Effector CD8-positive, alpha-beta T cell (primary cell): ENCODE measurements around the gene GVQW3.

ENCODE experiments used
- DNase-seq: peaks from one replicate; lab custom pipeline; 2025; lab: John Stamatoyannopoulos, UW

The GVQW3 gene

DNA sequence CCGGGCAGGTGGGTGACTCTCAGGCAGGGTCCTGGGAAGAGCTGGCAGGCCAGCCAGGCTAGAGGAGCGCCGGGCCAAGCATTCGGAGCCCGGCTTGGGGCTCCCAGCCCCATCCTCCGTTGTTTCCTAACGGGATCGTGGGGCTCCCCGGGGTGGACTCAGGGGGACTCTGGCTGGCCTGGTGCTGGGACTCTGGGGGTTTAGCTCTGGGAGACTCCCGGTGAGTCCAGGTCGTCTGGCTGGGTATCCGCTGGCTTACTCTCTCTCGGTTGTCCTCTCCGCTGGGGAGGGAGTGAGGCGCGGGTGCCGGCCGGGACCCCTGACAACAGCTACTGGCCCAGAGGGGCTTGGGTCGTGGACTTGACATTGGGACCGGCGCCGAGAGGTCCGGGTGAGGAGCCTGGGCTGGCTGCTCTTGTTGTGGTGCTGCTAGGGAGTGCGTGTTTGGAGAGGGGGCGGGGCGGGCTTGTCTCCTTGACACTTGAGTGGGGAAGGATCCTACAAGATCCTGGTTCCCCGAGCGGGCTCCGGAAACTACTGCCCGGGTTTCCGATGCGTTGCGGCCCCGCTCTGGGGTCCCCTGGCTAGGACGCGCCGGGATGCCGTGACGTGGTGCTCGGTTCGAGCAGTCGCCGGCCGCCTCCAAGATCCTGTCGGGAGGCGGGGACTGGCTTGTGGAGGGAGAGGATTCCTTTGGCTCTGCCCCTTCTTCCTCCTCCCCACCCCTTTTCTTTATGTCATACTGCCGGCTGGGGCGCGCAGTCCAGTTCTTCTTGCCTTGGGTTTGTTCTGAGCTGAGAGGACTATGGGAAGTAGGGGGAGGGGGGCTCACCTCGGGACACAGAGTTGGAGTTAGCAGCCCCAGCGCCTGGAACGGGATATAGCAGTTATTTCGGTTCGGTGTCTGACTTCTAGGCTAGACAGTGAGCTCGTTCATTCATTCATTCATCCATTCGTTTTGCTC, 64.3 kb downstream of the GVQW3 start:
- peak; percentile 28 for DNase-seq

DNA sequence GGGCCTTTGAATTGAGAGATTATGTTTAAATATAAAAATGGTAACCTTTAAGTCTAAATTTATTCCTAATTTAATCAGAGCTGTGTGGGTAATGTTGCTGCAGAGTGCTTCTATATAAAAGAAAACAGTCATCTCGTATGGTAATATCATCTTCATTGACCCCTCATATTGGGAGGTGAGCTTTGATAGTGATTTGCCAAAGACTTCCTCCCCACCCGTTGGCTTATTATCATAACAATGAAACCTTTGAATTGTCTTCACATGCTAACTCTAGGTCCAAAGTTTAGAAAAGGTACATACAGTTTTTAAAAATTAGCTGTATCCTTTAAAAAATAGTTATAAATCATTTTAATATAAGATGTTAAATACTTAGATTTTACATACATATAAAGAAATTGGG, 67.4 kb downstream of the GVQW3 start:
- no peak for DNase-seq

DNA sequence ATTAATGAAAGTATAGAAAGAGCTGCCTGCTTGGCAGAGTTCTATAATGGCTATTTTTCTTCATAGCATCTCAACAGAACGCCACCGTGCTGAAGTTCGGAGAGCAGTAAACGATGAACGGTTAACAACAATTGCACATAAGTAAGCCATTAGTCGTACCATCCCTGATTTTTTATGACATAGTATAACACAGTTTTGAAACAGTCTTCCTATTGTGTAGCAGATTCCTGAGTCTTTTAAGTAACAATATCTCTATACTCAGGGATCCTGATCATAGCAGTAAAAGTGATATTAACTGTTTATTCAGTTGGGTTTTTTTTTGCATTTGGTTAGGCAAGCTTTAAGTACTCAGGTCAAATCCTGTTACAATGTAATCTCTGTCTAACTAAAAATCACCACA, 72.1 kb downstream of the GVQW3 start:
- no peak for DNase-seq

DNA sequence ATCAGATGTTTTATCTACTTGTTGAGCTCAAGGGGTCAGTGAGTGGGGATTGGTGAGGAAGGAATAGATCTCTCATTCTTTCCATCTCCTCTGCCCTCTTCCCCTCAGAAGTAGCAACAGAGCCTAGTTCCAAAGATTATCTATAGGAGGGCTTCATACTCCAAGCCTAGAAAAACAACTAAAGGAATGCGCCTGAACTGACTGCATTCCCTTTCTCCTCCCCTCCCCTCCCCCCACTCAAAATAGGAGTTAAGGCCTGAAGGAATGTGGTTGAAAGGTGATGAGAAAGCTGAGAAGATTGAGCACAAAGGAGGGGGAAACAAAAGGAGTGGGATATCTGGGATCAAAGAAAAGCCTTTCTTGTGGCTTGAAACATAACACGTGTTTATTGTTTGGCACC, 74.2 kb downstream of the GVQW3 start:
- no peak for DNase-seq

DNA sequence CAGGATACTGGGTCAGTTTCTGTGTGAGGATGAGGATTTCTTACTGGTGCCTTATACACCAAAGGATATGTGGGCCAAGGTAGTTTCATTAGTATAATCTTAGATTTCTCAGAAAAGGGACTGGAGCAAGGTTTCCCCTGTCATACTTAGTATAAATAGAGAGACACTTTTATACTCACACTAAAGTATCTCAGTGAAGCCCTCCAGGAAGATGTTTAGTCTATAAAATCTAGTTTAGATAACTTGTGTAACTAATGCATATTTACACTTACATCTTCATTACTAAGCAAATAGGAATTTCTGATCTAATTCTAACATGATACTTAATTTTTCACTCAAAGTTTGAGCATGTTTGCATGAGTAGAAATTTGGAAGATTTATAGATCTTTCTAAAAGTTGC, 74.8 kb downstream of the GVQW3 start:
- DNase-seq: no peak

DNA sequence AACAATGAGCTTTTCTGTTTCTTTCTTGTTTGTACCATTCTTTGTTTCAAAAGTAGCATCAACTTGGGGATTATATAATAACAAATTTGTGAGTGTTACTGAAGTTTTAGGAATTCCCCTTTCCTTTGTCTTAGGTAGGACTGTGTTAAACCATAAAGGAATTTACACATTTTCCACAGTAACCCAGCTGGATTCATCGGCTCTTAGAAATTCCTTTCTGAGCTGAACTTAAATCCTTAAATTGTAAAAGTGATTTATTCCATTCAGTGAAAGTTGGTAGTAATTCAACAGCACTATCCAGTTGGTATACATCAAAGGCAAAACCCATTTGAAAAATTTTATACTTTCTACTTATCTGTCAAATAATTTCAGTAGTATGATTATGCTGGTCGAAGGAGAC, 75.4 kb downstream of the GVQW3 start:
- no peak for DNase-seq
